ENCODE measurements around the gene POMGNT1.

The POMGNT1 gene

DNA sequence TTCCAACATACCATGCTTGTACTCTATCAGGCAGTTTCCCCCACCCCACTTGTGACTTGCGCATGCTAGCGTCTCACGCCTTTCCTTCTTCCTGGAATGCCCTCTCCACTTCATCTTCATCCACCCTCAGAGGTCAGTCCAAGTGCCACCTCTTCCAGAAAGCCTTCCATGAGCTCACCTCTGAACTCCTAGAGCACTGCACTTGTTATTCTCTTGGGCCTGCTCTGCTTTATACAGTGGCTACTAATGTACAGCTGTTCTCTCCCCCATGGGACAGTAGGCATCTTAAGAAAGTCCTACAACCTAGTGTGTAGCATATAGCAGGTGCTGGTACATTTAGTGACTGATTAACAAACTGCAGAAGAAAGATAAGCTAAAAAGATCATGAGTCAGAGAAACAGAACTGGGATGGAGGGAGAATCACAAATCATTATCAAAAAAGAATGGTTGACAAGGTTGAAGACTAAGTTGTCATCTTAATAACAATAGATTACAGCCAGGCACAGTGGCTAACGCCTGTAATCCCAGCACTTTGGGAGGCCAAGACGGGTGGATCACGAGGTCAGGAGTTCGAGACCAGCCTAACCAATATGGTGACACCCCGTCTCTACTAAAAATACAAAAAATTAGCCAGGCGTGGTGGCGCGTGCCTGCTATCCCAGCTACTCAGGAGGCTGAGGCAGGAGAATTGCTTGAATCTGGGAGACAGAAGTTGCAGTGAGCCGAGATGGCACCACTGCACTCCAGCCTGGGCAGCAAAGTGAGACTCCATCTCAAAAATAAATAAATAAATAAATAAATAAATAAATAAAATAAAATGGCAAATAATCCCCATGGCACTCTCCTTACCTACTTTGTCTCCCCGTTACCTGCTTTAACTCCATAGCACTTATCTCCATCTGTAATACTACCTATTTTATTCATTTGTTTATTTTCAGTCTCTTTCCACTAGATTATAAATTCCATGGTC, 39.6 kb downstream of the POMGNT1 start:
- TF ChIP-seq GATA3 (IDR thresholded peaks at IDR 0.05; ENCODE audit: low read depth, low read length) (no peak), GATA2 (IDR thresholded peaks at IDR 0.05; ENCODE audit: low read depth, low read length) (no peak)

DNA sequence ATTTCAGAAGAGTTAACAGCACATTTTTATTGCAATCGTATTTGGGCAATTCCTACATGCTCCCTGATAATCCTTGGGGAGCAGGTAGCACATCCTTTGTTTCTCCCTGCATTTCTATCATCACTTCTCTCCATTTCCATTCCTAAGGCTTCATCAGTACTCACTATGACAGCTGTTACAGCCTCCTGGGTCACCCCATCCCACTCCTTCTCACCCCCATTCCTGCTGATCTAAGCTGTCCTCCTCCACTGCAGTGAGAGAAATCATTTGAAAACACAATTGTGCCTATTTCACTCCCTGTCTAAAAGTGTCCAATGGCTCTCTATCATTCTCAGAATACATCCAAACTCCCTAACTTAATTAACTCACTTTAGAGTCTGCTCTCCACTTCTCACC, 40.3 kb downstream of the POMGNT1 start:
- TF ChIP-seq GATA2 (IDR thresholded peaks at IDR 0.05; ENCODE audit: low read depth, low read length) (no peak), GATA3 (IDR thresholded peaks at IDR 0.05; ENCODE audit: low read depth, low read length) (no peak)

DNA sequence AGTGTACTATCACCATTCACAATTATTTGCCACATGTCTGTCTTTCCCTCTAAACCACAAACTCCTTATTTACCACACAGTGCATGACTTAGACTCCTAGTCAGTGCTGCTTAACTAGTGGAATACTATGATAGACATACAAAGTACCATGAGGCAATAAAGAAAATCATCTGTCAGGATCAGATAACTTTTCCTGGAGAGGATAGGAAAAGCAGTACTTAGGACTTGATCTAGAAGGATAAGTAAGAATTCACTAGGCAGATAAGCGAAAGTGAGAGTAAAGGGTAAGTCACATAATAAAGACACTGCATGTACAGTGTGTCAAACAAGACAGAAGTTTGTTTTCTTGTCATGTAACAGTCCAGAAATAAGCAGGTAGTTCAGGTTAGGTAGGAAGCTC, 44.5 kb downstream of the POMGNT1 start:
- TF ChIP-seq GATA3 (IDR thresholded peaks at IDR 0.05; ENCODE audit: low read depth, low read length) (no peak), GATA2 (IDR thresholded peaks at IDR 0.05; ENCODE audit: low read depth, low read length) (no peak)

DNA sequence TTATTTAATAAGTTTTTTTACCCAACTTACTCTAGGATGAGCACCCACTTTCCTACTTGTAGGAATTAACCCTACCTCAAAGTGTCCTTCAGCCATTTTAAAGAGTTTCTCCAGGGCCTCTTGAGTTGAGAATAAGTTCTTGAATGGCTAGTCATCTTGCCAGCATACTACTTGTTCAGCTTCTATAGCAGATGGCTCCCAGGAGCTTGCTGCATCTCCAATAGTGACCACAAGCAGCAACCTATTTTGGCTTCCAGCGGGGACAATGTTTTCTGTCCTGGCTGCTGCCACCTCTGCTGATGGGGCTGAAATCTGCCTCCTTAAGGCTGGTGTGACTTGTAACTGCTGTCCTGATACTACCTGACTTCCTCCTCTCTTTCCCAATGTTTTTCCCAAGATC, 45.0 kb downstream of the POMGNT1 start:
- TF ChIP-seq GATA3 (IDR thresholded peaks at IDR 0.05; ENCODE audit: low read depth, low read length) (no peak), GATA2 (IDR thresholded peaks at IDR 0.05; ENCODE audit: low read depth, low read length) (no peak)

DNA sequence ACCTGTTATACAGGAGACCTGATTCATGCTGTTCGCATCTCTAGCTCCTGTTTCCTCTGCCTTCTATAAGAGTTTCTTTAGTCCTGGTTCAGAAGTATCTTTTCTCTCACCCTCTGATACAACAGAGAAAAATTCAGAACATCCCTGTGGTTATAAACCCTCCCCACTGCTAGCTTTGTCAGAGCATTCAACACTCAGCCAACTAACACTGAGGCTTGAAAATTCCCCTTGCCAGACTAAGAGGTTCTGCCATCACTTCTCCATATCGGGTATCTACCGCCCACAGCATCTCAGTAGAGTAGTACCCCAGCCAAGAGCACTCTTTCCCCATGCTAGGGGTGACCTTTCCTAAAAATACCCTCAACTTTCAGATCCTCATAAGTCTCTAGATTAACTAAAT, 46.2 kb downstream of the POMGNT1 start:
- TF ChIP-seq GATA2 (IDR thresholded peaks at IDR 0.05; ENCODE audit: low read depth, low read length) = no peak
- TF ChIP-seq GATA3 (IDR thresholded peaks at IDR 0.05; ENCODE audit: low read depth, low read length) = no peak

DNA sequence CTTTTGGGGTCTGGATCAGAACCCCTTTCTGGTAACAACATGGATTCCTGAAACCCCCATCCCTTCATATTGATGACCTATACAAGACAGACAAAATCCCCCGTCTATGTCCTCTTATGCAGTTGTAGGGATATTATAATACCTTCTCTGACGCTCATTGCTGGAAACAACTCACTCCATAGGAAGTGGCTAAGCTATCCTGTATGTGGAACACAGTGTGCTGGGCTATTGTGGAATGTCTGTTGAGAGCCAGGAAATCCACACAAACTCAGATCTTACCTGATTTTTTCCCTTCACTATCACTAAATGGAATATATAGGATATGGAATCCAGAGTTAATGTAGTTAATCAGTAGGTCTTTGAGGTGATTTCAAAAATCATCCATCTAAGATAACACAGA, 48.1 kb downstream of the POMGNT1 start:
- TF ChIP-seq GATA3 (IDR thresholded peaks at IDR 0.05; ENCODE audit: low read depth, low read length) (no peak), GATA2 (IDR thresholded peaks at IDR 0.05; ENCODE audit: low read depth, low read length) (no peak)

DNA sequence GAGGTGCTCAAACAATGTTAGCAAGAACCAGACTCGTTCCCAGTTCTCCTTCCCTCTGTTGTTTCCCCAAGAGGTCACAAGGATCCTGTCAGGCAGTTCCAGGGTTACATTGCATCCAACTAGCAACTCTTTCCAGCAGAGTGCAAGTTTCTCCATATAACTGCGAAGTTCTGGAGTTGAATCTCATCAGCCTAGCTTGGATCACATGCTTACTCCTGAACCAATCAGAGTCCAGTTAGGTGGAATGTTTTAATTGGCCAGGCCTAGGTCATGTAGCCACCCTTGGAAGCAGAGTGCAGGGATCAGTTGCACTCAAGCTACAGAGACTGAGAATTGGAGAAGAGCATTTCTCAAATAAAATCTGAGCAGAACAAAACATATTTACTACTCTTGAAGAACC, 49.9 kb downstream of the POMGNT1 start:
- TF ChIP-seq GATA3 (IDR thresholded peaks at IDR 0.05; ENCODE audit: low read depth, low read length) = no peak
- TF ChIP-seq GATA2 (IDR thresholded peaks at IDR 0.05; ENCODE audit: low read depth, low read length) = no peak
